HepG2 (cell line): ENCODE data around the gene ABTB2. TPM values are rescaled to one million over a fixed set of nuclear protein-coding genes. Genes with fewer than 3 reads are reported as not detected.

Experiments
- ATAC-seq: fragments of 200-7000 bp; cut with Tn5 transposase; 3 replicates; pipeline ENCODE4 v1.9.1; 2020; ENCODE audit warnings: mild to moderate bottlenecking, moderate library complexity
- BruUV-seq: library from RNA; stranded (reverse); fragments of 400-500 nt; replicated peaks from 2 replicates; lab custom pipeline; 2021; lab: Mats Ljungman, UMichigan
- CTCF ChIA-PET: fragments of 300-600 bp; formaldehyde crosslinking; extraction: SDS; loops from one replicate; lab custom pipeline; 2021; ENCODE audit warnings: low total read pairs, inconsistent platforms, low intra/inter-chr PET ratio; lab: Yijun Ruan, JAX
- POLR2A ChIA-PET: fragments of 350-600 bp; sonication (Branson Sonifier 250); formaldehyde crosslinking; loops from one replicate; lab custom pipeline; 2020; ENCODE audit warnings: antibody characterized with exemption, inconsistent platforms; lab: Yijun Ruan, JAX
- DNase-seq: peaks from one replicate; pipeline ENCODE4 v3.0.0-alpha.2; 2015; ENCODE audit warnings: low spot score
- FAIRE-seq: peaks from 3 replicates; lab custom pipeline; 2011; peaks lifted over from hg19 to GRCh38; lab: Jason Lieb, UNC
- H2AFZ ChIP-seq: one replicate; pipeline ENCODE4 v1.6.1; 2011; ENCODE audit warnings: low read length, inconsistent platforms
- H3K27ac ChIP-seq: fragments of 300-600 bp; 3 replicates; pipeline ENCODE4 v1.8.0; 2011; ENCODE audit warnings: mixed run types, mild to moderate bottlenecking, mixed read lengths, low read length, inconsistent platforms; ENCODE audit not compliant: insufficient read depth; ENCODE audit errors: extremely low read length
- H3K27me3 ChIP-seq, 2 experiments: fragments of 200-600 bp in 1 of 2; 2 replicates in 1 of 2; 3 replicates in 1 of 2; pipeline versions ENCODE4 v1.6.0 to v1.8.0; 2011; ENCODE audit warnings: low read length in 2 of 2, mild to moderate bottlenecking in 2 of 2, moderate library complexity in 2 of 2, inconsistent platforms in 1 of 2; ENCODE audit not compliant: insufficient read depth in 2 of 2, control insufficient read depth in 1 of 2
- H3K36me3 ChIP-seq, 2 experiments: fragments of 200-600 bp in 1 of 2; replicated peaks in 1 of 2; 2 replicates in 1 of 2; 3 replicates in 1 of 2; pipeline versions ENCODE4 v1.5.1 to v1.8.0; 2011; ENCODE audit warnings: low read length in 2 of 2, inconsistent platforms in 1 of 2; ENCODE audit not compliant: insufficient read depth in 2 of 2, control insufficient read depth in 1 of 2
- H3K4me1 ChIP-seq: 2 replicates; pipeline ENCODE4 v1.5.1; 2012; ENCODE audit warnings: low read length, inconsistent platforms; ENCODE audit not compliant: insufficient read depth
- H3K4me2 ChIP-seq: 2 replicates; pipeline ENCODE4 v1.6.0; 2011; ENCODE audit warnings: low read depth, low read length, inconsistent platforms
- H3K4me3 ChIP-seq, 3 experiments: fragments of 200-600 bp in 1 of 3; sonication (generic), shearing (Covaris generic) in 1 of 3; replicated peaks in 1 of 3; 2 replicates each; pipeline ENCODE4 v1.5.1; 2011 to 2016; ENCODE audit warnings: low read length in 3 of 3, inconsistent platforms in 2 of 3, low read depth in 2 of 3, mild to moderate bottlenecking in 2 of 3, control low read depth in 1 of 3, mixed read lengths in 1 of 3; ENCODE audit not compliant: insufficient read depth in 1 of 3
- H3K79me2 ChIP-seq: one replicate; pipeline ENCODE4 v1.6.1; 2011; ENCODE audit warnings: low read length, inconsistent platforms; ENCODE audit not compliant: insufficient read depth
- H3K9ac ChIP-seq: 2 replicates; pipeline ENCODE4 v1.6.0; 2011; ENCODE audit warnings: mild to moderate bottlenecking, low read depth, low read length, inconsistent platforms; ENCODE audit not compliant: insufficient read depth
- H3K9me3 ChIP-seq: 2 replicates; pipeline ENCODE4 v1.5.1; 2012; ENCODE audit warnings: mild to moderate bottlenecking, low read length
- H4K20me1 ChIP-seq: 2 replicates; pipeline ENCODE4 v1.6.0; 2011; ENCODE audit warnings: inconsistent platforms, mild to moderate bottlenecking, low read length, moderate library complexity; ENCODE audit not compliant: insufficient read depth
- ARHGAP35 ChIP-seq: sonication (generic); formaldehyde crosslinking; IDR thresholded peaks from 2 replicates; pipeline ENCODE4 v1.9.0; 2022; ENCODE audit warnings: mild to moderate bottlenecking, inconsistent platforms, moderate library complexity, missing genetic modification reagents, borderline replicate concordance
- CBX2 ChIP-seq, 2 experiments: fragments of 200-600 bp in 1 of 2; sonication (generic); formaldehyde crosslinking in 1 of 2; IDR thresholded peaks; 2 replicates each; pipeline versions ENCODE4 v1.7.0 to v1.8.1; 2018 to 2022; ENCODE audit warnings: low read depth in 2 of 2, low read length in 1 of 2, mild to moderate bottlenecking in 1 of 2, missing genetic modification reagents in 1 of 2
- EP300 ChIP-seq, 3 experiments: sonication (generic) in 1 of 3; formaldehyde crosslinking in 1 of 3; IDR thresholded peaks; 2 replicates each; pipeline versions ENCODE4 v1.5.1 to v1.6.1; 2011 to 2020; ENCODE audit warnings: low read depth in 2 of 3, low read length in 2 of 3, borderline replicate concordance in 1 of 3, improper control_type of control experiment in 1 of 3, mild to moderate bottlenecking in 1 of 3, missing genetic modification reagents in 1 of 3, moderate library complexity in 1 of 3
- FOXA3 ChIP-seq: IDR thresholded peaks from 2 replicates; pipeline ENCODE4 v1.6.1; 2016; ENCODE audit warnings: missing genetic modification reagents, missing compliant biosample characterization
- FOXP1 ChIP-seq, 2 experiments: fragments of 450-650 bp in 1 of 2; IDR thresholded peaks; 2 replicates each; pipeline ENCODE4 v1.6.1; 2017 to 2018; ENCODE audit warnings: antibody characterized with exemption in 1 of 2
- GLMP ChIP-seq: sonication (generic); formaldehyde crosslinking; IDR thresholded peaks from 2 replicates; pipeline ENCODE4 v1.9.0; 2021; ENCODE audit warnings: missing genetic modification reagents, mild to moderate bottlenecking, borderline replicate concordance
- HMGXB4 ChIP-seq, 2 experiments: sonication (generic) in 1 of 2; formaldehyde crosslinking in 1 of 2; IDR thresholded peaks; 2 replicates each; pipeline versions ENCODE4 v1.4.0 to v1.6.1; 2018 to 2020; ENCODE audit warnings: missing genetic modification reagents in 2 of 2, borderline replicate concordance in 1 of 2, low read depth in 1 of 2, mild to moderate bottlenecking in 1 of 2, missing biosample characterization in 1 of 2
- ISX ChIP-seq: sonication (generic); formaldehyde crosslinking; conservative IDR thresholded peaks from 2 replicates; pipeline ENCODE4 v1.5.0; 2020; ENCODE audit warnings: missing genetic modification reagents
- MAFK ChIP-seq, 2 experiments: IDR thresholded peaks in 1 of 2; conservative IDR thresholded peaks in 1 of 2; 2 replicates each; pipeline ENCODE4 v1.6.1; 2011; ENCODE audit warnings: improper control_type of control experiment in 2 of 2, low read length in 2 of 2
- MATR3 ChIP-seq: sonication (generic); formaldehyde crosslinking; IDR thresholded peaks from 2 replicates; pipeline ENCODE4 v1.4.0; 2020; ENCODE audit warnings: missing genetic modification reagents
- NR1H2 ChIP-seq: sonication (generic); formaldehyde crosslinking; IDR thresholded peaks from 2 replicates; pipeline ENCODE4 v1.8.1; 2022; ENCODE audit warnings: low read depth, missing genetic modification reagents, borderline replicate concordance
- PAWR ChIP-seq: sonication (generic); formaldehyde crosslinking; IDR thresholded peaks from 2 replicates; pipeline ENCODE4 v1.4.0; 2020; ENCODE audit warnings: missing genetic modification reagents, mild to moderate bottlenecking, borderline replicate concordance
- TCF7L2 ChIP-seq: IDR thresholded peaks from 2 replicates; pipeline ENCODE4 v1.6.1; 2011; ENCODE audit warnings: mild to moderate bottlenecking, low read depth, low read length, moderate library complexity
- TGIF2 ChIP-seq: IDR thresholded peaks from 2 replicates; pipeline ENCODE4 v1.6.1; 2016; ENCODE audit warnings: control low read depth, missing compliant biosample characterization
- TMF1 ChIP-seq: sonication (generic); formaldehyde crosslinking; IDR thresholded peaks from 2 replicates; pipeline ENCODE4 v1.8.1; 2022; ENCODE audit warnings: low read depth, missing genetic modification reagents
- ZKSCAN8 ChIP-seq: IDR thresholded peaks from 2 replicates; pipeline ENCODE4 v1.6.1; 2016; ENCODE audit warnings: borderline replicate concordance, missing genetic modification reagents, missing compliant biosample characterization
- ZMYM3 ChIP-seq: sonication (generic); formaldehyde crosslinking; IDR thresholded peaks from 2 replicates; pipeline ENCODE4 v1.5.1; 2020; ENCODE audit warnings: mild to moderate bottlenecking, missing genetic modification reagents
- ZNF496 ChIP-seq: sonication (generic); formaldehyde crosslinking; IDR thresholded peaks from 2 replicates; pipeline ENCODE4 v1.8.1; 2023; ENCODE audit warnings: mild to moderate bottlenecking, moderate library complexity, missing genetic modification reagents; ENCODE audit not compliant: insufficient replicate concordance
- whole genome bisulfite sequencing: methylation state at CpG from one replicate; pipeline ENCODE4 v1.1.6; 2017; ENCODE audit warnings: low lambda C conversion rate; 5-methylcytosine and 5-hydroxymethylcytosine counted together
- in situ Hi-C: cut with HindIII; loops from 2 replicates; pipeline ENCODE4 v1.10.0; 2017; ENCODE audit warnings: low pct_unique_long_range_greater_than_20kb; ENCODE audit not compliant: extremely low pct_ligation_motif_present
- intact Hi-C: fragments of 100-400 bp; cut with micrococcal nuclease; formaldehyde crosslinking; loops from one replicate; pipeline ENCODE4 v1.10.0; 2022; ENCODE audit not compliant: unreplicated experiment
- polyA plus RNA-seq, 8 experiments: library from polyadenylated mRNA; depleted of rRNA in 3 of 8; stranded (reverse) in 7 of 8; unstranded in 1 of 8; fragments of >200 nt; fragmentation: Illumina TruSeq in 4 of 8; extraction: Trizol in 4 of 8; gene quantifications; 2 replicates each; pipeline versions ENCODE4 v1.2.1 to v1.2.3, GENCODE V29; 2011 to 2016; ENCODE audit warnings: low read depth in 4 of 8, missing spikeins in 1 of 8, mixed read lengths in 1 of 8; ENCODE audit not compliant: insufficient read depth in 1 of 8
- total RNA-seq, 5 experiments: library from RNA; depleted of rRNA; stranded (reverse); fragments of >200 nt; fragmentation: Illumina TruSeq; extraction: Trizol; gene quantifications; 2 replicates each; pipeline ENCODE4 v1.2.3, GENCODE V29; 2016; ENCODE audit warnings: low read depth in 1 of 5

ABTB2 gene
- total and polyA plus RNA-seq, 2 of the 13 experiments (the other 11 are each of a cell fraction or from before 2014, with no cell fraction given): 5.1 to 15.4 TPM

GRCh38 chr11:34160049-34160721 is 197.6 kb downstream of the ABTB2 start (continued):
- no peak for TF ChIP-seq ZNF496 (CRISPR knock-in tag)
- TF ChIP-seq ZKSCAN8 (CRISPR knock-in tag): no peak
- no peak for TF ChIP-seq TGIF2 (CRISPR knock-in tag)
- no peak for TF ChIP-seq TMF1 (CRISPR knock-in tag)
- TF ChIP-seq MAFK (conservative IDR thresholded peaks at IDR 0.05 in 1 of 2, IDR thresholded peaks at IDR 0.05 in 1 of 2; ENCODE audit: low read length in 2 of 2): no peak

- Histone ChIP-seq H3K27me3 (no peaks in the 10 kb centered on the region), H3K27ac (no peak overlapping the region), H3K36me3 (peaks cover 31 to 45% of the 10 kb centered on the region in 2 experiments; a peak in 4 of 5 replicates), H4K20me1 (no peaks in the 10 kb centered on the region), H3K9me3 (no peaks in the 10 kb centered on the region), H3K4me1 (no peaks in the 10 kb centered on the region), H2AFZ (no peak overlapping the region), H3K4me3 (no peak overlapping the region), H3K79me2 (no peaks in the 10 kb centered on the region), H3K4me2 (no peak overlapping the region), H3K9ac (no peak overlapping the region)
- in situ Hi-C loops: loop anchor here (25.0 kb wide), 1 partner anchor 754 kb away; the partner anchor contains the start of genes APIP and PDHX
- ChIA-PET CTCF (interaction anchor here (2.0 kb wide), 1 partner anchor 201 kb away, joined by 4 read pairs; no protein-coding TSS in a partner anchor), POLR2A (no interaction called here)
- DNase-seq (no peak), FAIRE-seq (no peak), ATAC-seq (no peak)
- WGBS: 100% methylated on average over 3 of the region's 6 CpGs
- no peak for TF ChIP-seq ISX (CRISPR knock-in tag)
- TF ChIP-seq EP300 (IDR thresholded peaks at IDR 0.05; ENCODE audit: low read depth in 2 of 2, low read length in 2 of 2): no peak
- TF ChIP-seq EP300 (CRISPR knock-in tag; IDR thresholded peaks at IDR 0.05; ENCODE audit: borderline replicate concordance): no peak
- no peak for TF ChIP-seq FOXP1 (IDR thresholded peaks at IDR 0.05)
- no peak for TF ChIP-seq FOXP1 (CRISPR knock-in tag; IDR thresholded peaks at IDR 0.05)
- no peak for TF ChIP-seq GLMP (CRISPR knock-in tag)
- no peak for TF ChIP-seq MATR3 (CRISPR knock-in tag)
- no peak for TF ChIP-seq CBX2 (IDR thresholded peaks at IDR 0.05; ENCODE audit: low read depth, low read length)
- TF ChIP-seq CBX2 (CRISPR knock-in tag; IDR thresholded peaks at IDR 0.05; ENCODE audit: low read depth): no peak
- no peak for TF ChIP-seq FOXA3 (CRISPR knock-in tag)
- no peak for TF ChIP-seq NR1H2 (CRISPR knock-in tag)
- no peak for TF ChIP-seq ZMYM3 (CRISPR knock-in tag)
- TF ChIP-seq TCF7L2: no peak
- no peak for TF ChIP-seq ARHGAP35 (CRISPR knock-in tag)
- TF ChIP-seq PAWR (CRISPR knock-in tag): no peak
- no peak for TF ChIP-seq HMGXB4 (CRISPR knock-in tag; IDR thresholded peaks at IDR 0.05; ENCODE audit: borderline replicate concordance in 1 of 2, low read depth in 1 of 2)
- BruUV-seq: no TSS peak
- intact Hi-C loops: no loop called here
Measured at GRCh38 chr11:34158661-34159060, 199.1 kb downstream of the ABTB2 start.
